ENCODE data around the gene FMR1NB.

Gene FMR1NB

DNA sequence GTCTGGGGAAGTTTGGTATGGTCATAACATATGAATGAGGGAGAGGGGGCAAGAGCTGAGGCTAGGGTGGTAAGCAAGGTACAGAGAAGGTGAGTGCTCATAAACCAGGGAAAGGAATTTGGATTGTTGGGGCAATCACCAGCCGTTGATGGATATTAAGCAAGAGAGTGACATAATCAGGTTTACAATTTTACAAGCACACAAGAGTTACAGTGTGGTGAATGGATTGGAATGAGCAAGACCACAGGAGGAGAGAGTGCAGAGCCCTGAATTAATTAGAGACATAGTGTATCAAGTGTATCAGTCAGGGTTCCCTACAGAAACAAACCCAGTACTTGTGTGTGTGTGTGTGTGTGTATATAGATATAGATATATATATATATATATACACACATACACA is 18.7 kb upstream of the FMR1NB start:
- Histone ChIP-seq H3K36me3 (ENCODE audit: control insufficient read depth, insufficient read depth, low read length) (no peaks in the 10 kb centered on the region), H3K27me3 (replicated peaks; ENCODE audit: control insufficient read depth, insufficient read depth, low read length, poor library complexity, severe bottlenecking) (no peaks in the 10 kb centered on the region)
- no peak for DNase-seq

DNA sequence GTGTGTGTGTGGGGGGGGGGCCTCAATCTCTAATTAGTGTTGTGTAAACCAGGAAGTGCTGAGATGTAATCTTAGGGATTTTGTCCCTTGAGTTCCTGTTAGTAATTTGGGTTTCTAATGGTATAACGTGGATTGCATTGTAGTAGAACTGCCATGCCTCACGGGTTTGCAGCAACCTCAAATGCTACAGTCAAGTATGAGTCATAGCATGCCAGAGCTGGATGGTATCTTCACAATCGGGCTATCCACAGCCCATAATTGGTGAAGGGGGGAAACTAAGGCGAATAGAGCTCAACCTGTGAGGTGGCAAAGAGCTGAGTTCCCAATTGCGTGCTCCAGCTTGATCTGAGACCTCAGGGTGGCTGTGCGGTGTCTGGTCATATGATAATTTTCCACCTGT is 2.2 kb upstream of the FMR1NB start:
- Histone ChIP-seq H3K9me3 (ENCODE audit: control insufficient read depth, low read length) (no peaks in the 10 kb centered on the region), H3K27ac (ENCODE audit: insufficient read depth, low read length, poor library complexity, severe bottlenecking) (no peak overlapping the region), H3K4me1 (ENCODE audit: control insufficient read depth, insufficient read depth, low read length, poor library complexity, severe bottlenecking) (no peaks in the 10 kb centered on the region), H3K27me3 (replicated peaks; ENCODE audit: control insufficient read depth, insufficient read depth, low read length, poor library complexity, severe bottlenecking) (no peaks in the 10 kb centered on the region), H3K36me3 (ENCODE audit: control insufficient read depth, insufficient read depth, low read length) (no peaks in the 10 kb centered on the region), H3K4me3 (ENCODE audit: insufficient read depth, low read depth, low read length, poor library complexity, severe bottlenecking) (no peak overlapping the region)
- DNase-seq: no peak

More for the DNA sequence above, 18.7 kb upstream of the FMR1NB start:
- no peaks in the 10 kb centered on the region for H3K9me3 ChIP-seq (ENCODE audit: control insufficient read depth, low read length)
- no peak overlapping the region for H3K4me3 ChIP-seq (ENCODE audit: insufficient read depth, low read depth, low read length, poor library complexity, severe bottlenecking)
- H3K4me1 ChIP-seq (ENCODE audit: control insufficient read depth, insufficient read depth, low read length, poor library complexity, severe bottlenecking): no peaks in the 10 kb centered on the region
- no peak overlapping the region for H3K27ac ChIP-seq (ENCODE audit: insufficient read depth, low read length, poor library complexity, severe bottlenecking)

DNA sequence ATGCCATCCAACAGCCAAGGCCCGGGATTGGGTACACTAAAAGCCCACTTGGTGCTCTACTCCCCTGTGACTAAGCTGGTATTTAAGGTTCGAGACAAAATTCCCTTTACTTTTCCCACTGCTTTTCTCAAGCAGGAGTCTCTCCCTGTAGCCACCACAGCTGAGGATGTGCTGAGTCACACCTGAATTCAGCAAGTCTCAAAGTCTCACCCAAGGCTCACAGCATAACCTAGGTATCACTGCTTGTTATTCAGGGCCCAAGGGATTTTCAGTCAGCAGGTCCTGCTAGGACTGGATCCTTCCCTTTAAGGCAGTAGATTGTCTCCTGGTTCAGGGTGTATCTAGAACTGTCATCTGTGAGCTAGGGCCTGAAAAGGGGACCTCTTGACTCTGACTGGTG is 39.2 kb downstream of the FMR1NB start:
- DNase-seq: no peak
- Histone ChIP-seq H3K9me3 (ENCODE audit: control insufficient read depth, low read length) (no peaks in the 10 kb centered on the region), H3K4me1 (ENCODE audit: control insufficient read depth, insufficient read depth, low read length, poor library complexity, severe bottlenecking) (no peaks in the 10 kb centered on the region), H3K27me3 (replicated peaks; ENCODE audit: control insufficient read depth, insufficient read depth, low read length, poor library complexity, severe bottlenecking) (no peaks in the 10 kb centered on the region), H3K36me3 (ENCODE audit: control insufficient read depth, insufficient read depth, low read length) (no peaks in the 10 kb centered on the region), H3K27ac (ENCODE audit: insufficient read depth, low read length, poor library complexity, severe bottlenecking) (no peak overlapping the region), H3K4me3 (ENCODE audit: insufficient read depth, low read depth, low read length, poor library complexity, severe bottlenecking) (no peak overlapping the region)

DNA sequence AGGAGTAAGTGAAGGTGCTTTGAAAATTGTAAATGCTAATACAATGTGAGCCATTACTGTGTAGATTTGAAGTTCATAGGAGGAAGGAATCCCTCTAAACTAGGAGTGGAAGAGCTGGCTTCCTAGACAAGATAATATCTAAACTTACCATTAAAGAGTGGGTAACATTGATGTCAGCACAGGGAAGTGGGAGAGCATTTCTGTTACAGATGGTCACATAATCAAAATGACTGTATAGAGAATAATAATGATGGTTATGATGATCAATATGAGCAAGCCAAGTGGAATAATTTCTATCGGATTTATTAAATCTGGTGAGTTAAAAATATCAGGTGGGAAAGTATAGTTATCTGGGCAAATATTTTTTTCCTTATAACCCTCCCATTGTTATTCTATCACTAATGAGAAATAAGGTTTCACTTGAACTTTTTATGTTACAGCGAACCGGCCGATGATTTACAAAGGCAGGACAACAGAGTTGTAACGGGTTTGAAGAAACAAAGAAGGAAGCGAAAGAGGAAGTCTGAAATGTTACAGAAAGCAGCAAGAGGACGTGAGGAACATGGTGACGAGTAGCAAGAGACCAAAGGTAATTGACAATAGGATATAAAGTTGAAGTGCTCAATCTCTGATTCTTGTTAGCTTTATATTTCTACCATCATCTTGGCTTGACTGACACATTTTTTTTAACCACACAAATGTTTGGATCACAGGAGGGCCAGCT is 43.5 kb downstream of the FMR1NB start:
- Histone ChIP-seq H3K4me3 (ENCODE audit: insufficient read depth, low read depth, low read length, poor library complexity, severe bottlenecking) (no peak overlapping the region), H3K27me3 (replicated peaks; ENCODE audit: control insufficient read depth, insufficient read depth, low read length, poor library complexity, severe bottlenecking) (no peaks in the 10 kb centered on the region), H3K4me1 (ENCODE audit: control insufficient read depth, insufficient read depth, low read length, poor library complexity, severe bottlenecking) (no peaks in the 10 kb centered on the region), H3K27ac (ENCODE audit: insufficient read depth, low read length, poor library complexity, severe bottlenecking) (no peak overlapping the region), H3K36me3 (ENCODE audit: control insufficient read depth, insufficient read depth, low read length) (no peaks in the 10 kb centered on the region), H3K9me3 (ENCODE audit: control insufficient read depth, low read length) (no peaks in the 10 kb centered on the region)
- DNase-seq: no peak

DNA sequence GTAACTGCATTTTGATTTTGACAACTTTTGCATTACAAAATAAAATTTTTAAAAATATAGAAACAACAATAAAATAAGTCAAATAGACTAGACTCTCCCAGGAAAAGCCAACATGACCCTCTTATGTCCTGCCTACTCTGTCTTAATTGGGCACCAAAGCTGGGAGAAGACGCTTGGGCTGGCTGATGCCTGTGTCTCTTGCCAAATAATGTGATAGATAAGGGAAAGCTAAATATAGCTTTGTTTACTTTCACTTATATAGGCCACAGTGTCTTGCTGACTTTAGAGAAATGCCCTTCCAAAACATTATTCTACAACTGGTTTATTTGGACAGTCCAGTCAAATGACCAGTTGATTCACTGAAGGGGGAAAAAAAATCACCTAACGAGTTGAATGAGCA is 54.2 kb downstream of the FMR1NB start:
- DNase-seq: no peak
- Histone ChIP-seq H3K36me3 (ENCODE audit: control insufficient read depth, insufficient read depth, low read length) (no peaks in the 10 kb centered on the region), H3K27me3 (replicated peaks; ENCODE audit: control insufficient read depth, insufficient read depth, low read length, poor library complexity, severe bottlenecking) (no peaks in the 10 kb centered on the region), H3K4me3 (ENCODE audit: insufficient read depth, low read depth, low read length, poor library complexity, severe bottlenecking) (no peak overlapping the region), H3K4me1 (ENCODE audit: control insufficient read depth, insufficient read depth, low read length, poor library complexity, severe bottlenecking) (no peaks in the 10 kb centered on the region), H3K27ac (ENCODE audit: insufficient read depth, low read length, poor library complexity, severe bottlenecking) (no peak overlapping the region), H3K9me3 (ENCODE audit: control insufficient read depth, low read length) (no peaks in the 10 kb centered on the region)

DNA sequence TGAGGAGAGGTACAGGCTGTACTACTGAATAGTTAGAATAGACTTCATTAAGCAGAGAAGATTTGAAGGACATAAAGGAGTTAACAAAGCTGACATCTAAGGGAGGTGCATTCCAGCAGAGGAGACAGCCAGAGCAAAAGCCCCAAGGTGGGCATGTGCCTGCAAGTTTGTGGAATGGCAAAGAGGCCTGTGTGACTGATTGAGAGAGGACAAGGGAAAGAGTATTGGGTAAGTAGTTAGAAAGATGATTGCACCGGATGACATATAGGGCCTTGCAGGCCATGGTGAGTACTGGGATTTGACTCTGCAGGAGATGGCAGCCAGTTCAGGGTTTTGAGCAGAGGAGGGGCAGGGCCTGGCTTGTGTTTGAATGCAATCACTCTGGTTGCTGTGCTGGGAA is 55.9 kb downstream of the FMR1NB start:
- no peak for DNase-seq
- Histone ChIP-seq H3K4me3 (ENCODE audit: insufficient read depth, low read depth, low read length, poor library complexity, severe bottlenecking) (no peak overlapping the region), H3K9me3 (ENCODE audit: control insufficient read depth, low read length) (no peaks in the 10 kb centered on the region), H3K27ac (ENCODE audit: insufficient read depth, low read length, poor library complexity, severe bottlenecking) (no peak overlapping the region), H3K27me3 (replicated peaks; ENCODE audit: control insufficient read depth, insufficient read depth, low read length, poor library complexity, severe bottlenecking) (no peaks in the 10 kb centered on the region), H3K36me3 (ENCODE audit: control insufficient read depth, insufficient read depth, low read length) (no peaks in the 10 kb centered on the region), H3K4me1 (ENCODE audit: control insufficient read depth, insufficient read depth, low read length, poor library complexity, severe bottlenecking) (no peaks in the 10 kb centered on the region)

DNA sequence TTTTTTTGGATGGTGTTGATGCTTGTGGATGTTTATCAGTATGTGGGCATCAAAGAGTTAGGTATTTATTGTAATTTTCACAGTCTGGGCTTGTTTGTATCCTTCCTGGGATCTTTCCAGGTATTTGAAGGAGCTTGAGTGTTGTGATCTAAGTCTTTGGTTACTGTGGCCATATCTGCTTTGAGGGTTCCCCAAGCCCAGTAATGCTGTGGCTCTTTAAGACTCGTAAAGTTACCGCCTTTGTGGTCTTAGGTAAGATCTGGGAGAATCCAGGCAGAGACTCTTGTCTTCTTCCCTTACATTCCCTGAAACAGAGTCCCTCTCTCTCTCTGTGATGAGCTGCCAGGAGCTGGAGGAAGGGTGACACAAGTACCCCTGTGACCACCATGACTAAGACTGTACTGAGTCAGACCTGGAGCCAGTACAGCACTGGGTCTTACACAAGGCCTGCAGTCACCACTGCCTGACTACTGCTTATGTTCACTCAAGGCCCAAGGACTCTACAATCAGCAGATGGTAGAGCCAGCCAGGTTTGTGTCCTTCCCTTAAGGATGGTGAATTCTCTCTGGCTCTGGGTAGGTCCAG is 62.2 kb downstream of the FMR1NB start:
- no peaks in the 10 kb centered on the region for H3K9me3 ChIP-seq (ENCODE audit: control insufficient read depth, low read length)
- no peaks in the 10 kb centered on the region for H3K36me3 ChIP-seq (ENCODE audit: control insufficient read depth, insufficient read depth, low read length)
- no peak overlapping the region for H3K27ac ChIP-seq (ENCODE audit: insufficient read depth, low read length, poor library complexity, severe bottlenecking)
- no peak for DNase-seq
- H3K4me1 ChIP-seq (ENCODE audit: control insufficient read depth, insufficient read depth, low read length, poor library complexity, severe bottlenecking): no peaks in the 10 kb centered on the region
- no peaks in the 10 kb centered on the region for H3K27me3 ChIP-seq (replicated peaks; ENCODE audit: control insufficient read depth, insufficient read depth, low read length, poor library complexity, severe bottlenecking)
- no peak overlapping the region for H3K4me3 ChIP-seq (ENCODE audit: insufficient read depth, low read depth, low read length, poor library complexity, severe bottlenecking)

DNA sequence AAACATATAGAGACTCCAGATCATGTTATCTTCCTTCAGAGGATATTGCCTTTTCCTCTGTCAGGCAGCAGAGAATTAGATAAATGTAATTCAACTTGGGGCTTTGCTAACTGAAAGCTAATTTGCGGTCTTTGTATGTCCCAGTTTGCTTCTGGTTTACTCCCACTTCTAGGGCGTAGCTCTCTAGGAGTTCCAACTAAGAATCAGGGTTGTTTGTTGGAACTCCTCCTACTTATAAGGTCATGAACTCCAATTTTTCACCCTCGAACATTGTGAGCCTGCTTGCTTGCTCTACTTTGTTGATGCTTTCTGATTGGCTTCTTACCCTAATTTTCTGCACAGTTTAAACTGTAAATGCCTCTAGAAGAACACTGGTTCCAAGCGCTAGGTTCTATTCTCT is 66.1 kb downstream of the FMR1NB start:
- Histone ChIP-seq H3K4me1 (ENCODE audit: control insufficient read depth, insufficient read depth, low read length, poor library complexity, severe bottlenecking) (no peaks in the 10 kb centered on the region), H3K4me3 (ENCODE audit: insufficient read depth, low read depth, low read length, poor library complexity, severe bottlenecking) (no peak overlapping the region), H3K9me3 (ENCODE audit: control insufficient read depth, low read length) (no peaks in the 10 kb centered on the region), H3K36me3 (ENCODE audit: control insufficient read depth, insufficient read depth, low read length) (no peaks in the 10 kb centered on the region), H3K27ac (ENCODE audit: insufficient read depth, low read length, poor library complexity, severe bottlenecking) (no peak overlapping the region), H3K27me3 (replicated peaks; ENCODE audit: control insufficient read depth, insufficient read depth, low read length, poor library complexity, severe bottlenecking) (no peaks in the 10 kb centered on the region)
- no peak for DNase-seq

DNA sequence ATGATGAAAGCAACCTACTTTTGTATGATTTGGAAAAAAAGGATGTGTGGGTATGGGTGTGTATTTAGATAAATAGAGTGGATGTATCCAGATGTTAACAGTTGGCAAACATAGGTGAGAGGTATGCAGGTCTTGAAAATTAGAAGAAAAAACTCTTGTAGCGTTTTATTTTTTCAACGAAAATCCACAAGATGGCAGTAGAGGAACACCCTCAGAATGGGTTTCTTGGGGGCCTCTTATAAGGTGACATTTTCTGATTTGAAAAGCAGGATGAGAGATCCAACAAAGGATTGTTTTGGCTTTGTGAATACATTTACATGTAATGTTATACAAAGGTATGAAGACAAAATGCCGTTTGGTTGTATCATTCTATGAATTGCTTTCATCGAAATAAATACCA is 68.3 kb downstream of the FMR1NB start:
- no peak overlapping the region for H3K27ac ChIP-seq (ENCODE audit: insufficient read depth, low read length, poor library complexity, severe bottlenecking)
- no peaks in the 10 kb centered on the region for H3K4me1 ChIP-seq (ENCODE audit: control insufficient read depth, insufficient read depth, low read length, poor library complexity, severe bottlenecking)
- H3K27me3 ChIP-seq (replicated peaks; ENCODE audit: control insufficient read depth, insufficient read depth, low read length, poor library complexity, severe bottlenecking): no peaks in the 10 kb centered on the region
- no peaks in the 10 kb centered on the region for H3K36me3 ChIP-seq (ENCODE audit: control insufficient read depth, insufficient read depth, low read length)
- H3K4me3 ChIP-seq (ENCODE audit: insufficient read depth, low read depth, low read length, poor library complexity, severe bottlenecking): no peak overlapping the region
- H3K9me3 ChIP-seq (ENCODE audit: control insufficient read depth, low read length): no peaks in the 10 kb centered on the region
- DNase-seq: no peak

DNA sequence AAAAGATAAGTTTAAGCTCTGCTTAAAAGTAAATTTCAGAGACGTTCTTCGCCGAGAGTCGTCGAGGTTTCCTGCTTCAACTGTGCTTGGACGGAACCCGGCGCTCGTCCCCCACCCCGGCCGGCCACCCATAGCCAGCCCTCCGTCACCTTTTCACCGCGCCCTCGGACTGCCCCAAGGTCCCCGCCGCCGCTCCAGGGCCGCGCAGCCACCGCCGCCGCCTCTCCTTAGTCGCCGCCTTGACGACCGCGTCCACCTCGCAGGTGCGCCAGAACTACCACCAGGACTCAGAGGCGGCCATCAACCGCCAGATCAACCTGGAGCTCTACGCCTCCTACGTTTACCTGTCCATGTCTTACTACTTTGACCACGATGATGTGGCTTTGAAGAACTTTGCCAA is 70.8 kb downstream of the FMR1NB start:
- no peak overlapping the region for H3K4me3 ChIP-seq (ENCODE audit: insufficient read depth, low read depth, low read length, poor library complexity, severe bottlenecking)
- no peak for DNase-seq
- H3K27ac ChIP-seq (ENCODE audit: insufficient read depth, low read length, poor library complexity, severe bottlenecking): no peak overlapping the region
- H3K4me1 ChIP-seq (ENCODE audit: control insufficient read depth, insufficient read depth, low read length, poor library complexity, severe bottlenecking): no peaks in the 10 kb centered on the region
- H3K9me3 ChIP-seq (ENCODE audit: control insufficient read depth, low read length): no peaks in the 10 kb centered on the region
- H3K36me3 ChIP-seq (ENCODE audit: control insufficient read depth, insufficient read depth, low read length): no peaks in the 10 kb centered on the region
- no peaks in the 10 kb centered on the region for H3K27me3 ChIP-seq (replicated peaks; ENCODE audit: control insufficient read depth, insufficient read depth, low read length, poor library complexity, severe bottlenecking)

Measured in effector memory CD4-positive, alpha-beta T cell (primary cell).